NT2/D1 (cell line): ENCODE results near the gene DDX1.

Experiments used
- SUZ12 ChIP-seq: IDR thresholded peaks from 2 replicates; pipeline ENCODE4 v1.6.1; 2011; ENCODE audit not compliant: insufficient read length, insufficient read depth; ENCODE audit errors: extremely low read depth
- ZNF274 ChIP-seq: IDR thresholded peaks from 2 replicates; pipeline ENCODE4 v1.6.1; 2011; ENCODE audit warnings: mild to moderate bottlenecking, low read depth, low read length

GRCh38 chr2:15548974-15549373 is 42.7 kb upstream of the DDX1 start:
- TF ChIP-seq ZNF274: no peak
- no peak for TF ChIP-seq SUZ12
